Caco-2 (cell line): ENCODE results near the gene DCD. TPM values are rescaled to one million over a fixed set of nuclear protein-coding genes. Genes with fewer than 3 reads are reported as not detected.

Experiments
- BruUV-seq: library from RNA; stranded (reverse); fragments of 400-500 nt; replicated peaks from 2 replicates; lab custom pipeline; 2021; lab: Mats Ljungman, UMichigan
- CTCF ChIA-PET: fragments of 300-600 bp; sonication (Branson Sonifier 250); formaldehyde crosslinking; loops from one replicate; lab custom pipeline; 2022; ENCODE audit warnings: antibody characterized with exemption; lab: Charles Lee
- POLR2A ChIA-PET: fragments of 300-600 bp; sonication (Branson Sonifier 250); formaldehyde crosslinking; loops from one replicate; lab custom pipeline; 2022; ENCODE audit warnings: antibody characterized with exemption; lab: Charles Lee
- DNase-seq, 2 experiments: peaks; one replicate each; pipeline versions ENCODE4 v3.0.0 to v3.0.0-alpha.2; 2020 to 2022
- H3K27me3 ChIP-seq: replicated peaks from 2 replicates; pipeline ENCODE4 v1.6.0; 2011; ENCODE audit warnings: low read length; ENCODE audit not compliant: control insufficient read depth, insufficient read depth
- H3K36me3 ChIP-seq: 2 replicates; pipeline ENCODE4 v1.5.1; 2011; ENCODE audit warnings: low read length; ENCODE audit not compliant: control insufficient read depth, insufficient read depth
- H3K4me1 ChIP-seq: fragments of 250-450 bp; sonication (Bioruptor Pico); 2 replicates; pipeline ENCODE4 v1.5.1; 2020; ENCODE audit warnings: mild to moderate bottlenecking
- H3K4me3 ChIP-seq: 2 replicates; pipeline ENCODE4 v1.5.1; 2011; ENCODE audit warnings: low read depth, mild to moderate bottlenecking, control low read depth, low read length
- H3K9me3 ChIP-seq: fragments of 250-450 bp; sonication (Bioruptor Pico); 2 replicates; pipeline ENCODE4 v1.5.1; 2020; ENCODE audit warnings: mild to moderate bottlenecking, moderate library complexity
- H3K27ac Mint-ChIP-seq: one replicate; pipeline ENCODE4 v1.8.0; 2022; ENCODE audit warnings: mixed read lengths; ENCODE audit not compliant: unreplicated experiment
- H3K27me3 Mint-ChIP-seq: one replicate; pipeline ENCODE4 v1.8.0; 2022; ENCODE audit warnings: mixed read lengths; ENCODE audit not compliant: insufficient read depth, unreplicated experiment
- H3K36me3 Mint-ChIP-seq: one replicate; pipeline ENCODE4 v1.8.0; 2022; ENCODE audit warnings: mild to moderate bottlenecking, mixed read lengths; ENCODE audit not compliant: insufficient read depth, unreplicated experiment
- H3K4me1 Mint-ChIP-seq: one replicate; pipeline ENCODE4 v1.8.0; 2022; ENCODE audit warnings: low read depth, mixed read lengths; ENCODE audit not compliant: unreplicated experiment
- H3K4me3 Mint-ChIP-seq: one replicate; pipeline ENCODE4 v1.8.0; 2022; ENCODE audit warnings: mild to moderate bottlenecking, moderate library complexity, mixed read lengths; ENCODE audit not compliant: unreplicated experiment
- H3K9me3 Mint-ChIP-seq: one replicate; pipeline ENCODE4 v1.8.0; 2022; ENCODE audit warnings: mixed read lengths; ENCODE audit not compliant: unreplicated experiment
- CTCF ChIP-seq, 2 experiments: fragments of 200-600 bp in 1 of 2; IDR thresholded peaks; 1 replicate in 1 of 2; 2 replicates in 1 of 2; pipeline versions ENCODE4 v1.5.1 to v1.8.0; 2011 to 2022; ENCODE audit warnings: antibody characterized with exemption in 1 of 2, control low read depth in 1 of 2, inconsistent platforms in 1 of 2, low read depth in 1 of 2, low read length in 1 of 2, mild to moderate bottlenecking in 1 of 2, moderate library complexity in 1 of 2; ENCODE audit not compliant: insufficient read depth in 1 of 2, severe bottlenecking in 1 of 2, unreplicated experiment in 1 of 2
- intact Hi-C: fragments of 100-400 bp; cut with micrococcal nuclease; formaldehyde crosslinking; loops from one replicate; pipeline ENCODE4 v1.10.0; 2022; ENCODE audit not compliant: unreplicated experiment
- total RNA-seq: library from RNA; stranded (reverse); gene quantifications from 2 replicates; pipeline ENCODE4 v1.2.3, GENCODE V29; 2022

Gene DCD
- total RNA-seq, 1 experiment from 2014 or later = not detected

- POLR2A ChIA-PET = no interaction called here
- intact Hi-C loops = no loop called here
- no peak for TF ChIP-seq CTCF (IDR thresholded peaks at IDR 0.05; ENCODE audit: insufficient read depth in 1 of 2, low read depth in 1 of 2, low read length in 1 of 2, severe bottlenecking in 1 of 2, unreplicated experiment in 1 of 2)
Measured at GRCh38 chr12:54598970-54599369, 49.2 kb downstream of the DCD start.

GRCh38 chr12:54596526-54596946 lies 51.6 kb downstream of the DCD start:
- Mint-ChIP-seq H3K4me1 (no peaks in the 10 kb centered on the region), H3K27ac (no peak overlapping the region), H3K27me3 (peaks cover 34% of the 10 kb centered on the region), H3K9me3 (no peaks in the 10 kb centered on the region), H3K4me3 (no peak overlapping the region), H3K36me3 (no peaks in the 10 kb centered on the region)
- CTCF ChIA-PET = interaction anchor here (0.7 to 1.9 kb wide), 5 partner anchors 10 to 69 kb away, joined by 3 to 8 read pairs (median 4); no protein-coding TSS in a partner anchor
- Histone ChIP-seq H3K9me3 (no peaks in the 10 kb centered on the region), H3K4me1 (no peaks in the 10 kb centered on the region), H3K27me3 (no peaks in the 10 kb centered on the region; the same call in 1 of the 2 replicates), H3K4me3 (no peak overlapping the region), H3K36me3 (no peaks in the 10 kb centered on the region)
- POLR2A ChIA-PET = no interaction called here
- intact Hi-C loops = loop anchor here (2.0 kb wide), 1 partner anchor 18 kb away; no protein-coding TSS in a partner anchor
- BruUV-seq = no TSS peak
- TF ChIP-seq CTCF (IDR thresholded peaks at IDR 0.05; ENCODE audit: insufficient read depth in 1 of 2, low read depth in 1 of 2, low read length in 1 of 2, severe bottlenecking in 1 of 2, unreplicated experiment in 1 of 2) = peak; percentile 74 to 83
- peak; percentile 59 to 73 for DNase-seq

More at GRCh38 chr12:54598970-54599369, 49.2 kb downstream of the DCD start:
- BruUV-seq = no TSS peak
- no peak for DNase-seq
- Mint-ChIP-seq H3K9me3 (no peaks in the 10 kb centered on the region), H3K4me3 (no peak overlapping the region), H3K27me3 (peaks cover 31% of the 10 kb centered on the region), H3K36me3 (no peaks in the 10 kb centered on the region), H3K4me1 (no peaks in the 10 kb centered on the region), H3K27ac (no peak overlapping the region)
- Histone ChIP-seq H3K27me3 (no peaks in the 10 kb centered on the region; the same call in 1 of the 2 replicates), H3K36me3 (no peaks in the 10 kb centered on the region), H3K4me1 (no peaks in the 10 kb centered on the region), H3K9me3 (no peaks in the 10 kb centered on the region), H3K4me3 (no peak overlapping the region)
- CTCF ChIA-PET = no interaction called here

GRCh38 chr12:54595471-54595870 lies 52.7 kb downstream of the DCD start:
- H3K36me3 Mint-ChIP-seq = no peaks in the 10 kb centered on the region
- no peak overlapping the region for H3K27ac Mint-ChIP-seq
- TF ChIP-seq CTCF (IDR thresholded peaks at IDR 0.05; ENCODE audit: insufficient read depth in 1 of 2, low read depth in 1 of 2, low read length in 1 of 2, severe bottlenecking in 1 of 2, unreplicated experiment in 1 of 2) = no peak
- H3K4me1 ChIP-seq = no peaks in the 10 kb centered on the region
- intact Hi-C loops = no loop called here
- no peak overlapping the region for H3K4me3 ChIP-seq
- no peaks in the 10 kb centered on the region for H3K9me3 Mint-ChIP-seq
- H3K4me3 Mint-ChIP-seq = no peak overlapping the region
- CTCF ChIA-PET = interaction anchor here (1.4 to 1.6 kb wide), 2 partner anchors 63 to 68 kb away, joined by 4 to 5 read pairs; no protein-coding TSS in a partner anchor
- POLR2A ChIA-PET = no interaction called here
- peaks cover 35% of the 10 kb centered on the region for H3K27me3 Mint-ChIP-seq
- no peaks in the 10 kb centered on the region for H3K36me3 ChIP-seq
- BruUV-seq = no TSS peak
- DNase-seq = no peak
- no peaks in the 10 kb centered on the region for H3K4me1 Mint-ChIP-seq
- H3K9me3 ChIP-seq = no peaks in the 10 kb centered on the region
- H3K27me3 ChIP-seq = no peaks in the 10 kb centered on the region; the same call in 1 of the 2 replicates

Other genes with a start within 250 kb of the DCD start
- gene ITGA5, start 229.1 kb downstream of the DCD start, total RNA-seq = 17.3 and 22.3 TPM in 2 replicates
- not detected in 2 replicates for gene GTSF1, start 174.8 kb downstream of the DCD start, total RNA-seq
- gene NCKAP1L, start 150.6 kb downstream of the DCD start, total RNA-seq = not detected in 2 replicates
- gene PDE1B, start 98.8 kb downstream of the DCD start, total RNA-seq = not detected in 2 replicates
- 0.43 TPM in 1 of 2 replicates, not detected in the other for gene PPP1R1A, start 59.7 kb downstream of the DCD start, total RNA-seq
- gene LACRT, start 13.5 kb downstream of the DCD start, total RNA-seq = not detected in 2 replicates
- not detected in 2 replicates for gene MUCL1, start 206.2 kb upstream of the DCD start, total RNA-seq